ENCODE data around the gene CEP72. TPM values are rescaled to one million over a fixed set of nuclear protein-coding genes. Genes with fewer than 3 reads are reported as not detected.

Gene CEP72
- total and polyA plus RNA-seq, 2 of the 13 experiments (the other 11 are each of a cell fraction or from before 2014, with no cell fraction given) = 3.4 to 9.4 TPM

- TF ChIP-seq SATB2 (CRISPR knock-in tag; IDR thresholded peaks at IDR 0.05) = no peak
- TF ChIP-seq SMC3 (IDR thresholded peaks at IDR 0.05; ENCODE audit: low read length) = peak; percentile 6; the same call in 1 of the 2 replicates
- TF ChIP-seq CREB3 (CRISPR knock-in tag; IDR thresholded peaks at IDR 0.05) = no peak
- no peak for TF ChIP-seq ZNF276 (CRISPR knock-in tag; IDR thresholded peaks at IDR 0.05; ENCODE audit: low read depth)
- no peak for TF ChIP-seq SOX5 (CRISPR knock-in tag; IDR thresholded peaks at IDR 0.05; ENCODE audit: borderline replicate concordance)
- no peak for TF ChIP-seq MXD4 (CRISPR knock-in tag; IDR thresholded peaks at IDR 0.05)
- no peak for TF ChIP-seq PHF5A (CRISPR knock-in tag; IDR thresholded peaks at IDR 0.05; ENCODE audit: low read depth, unreplicated experiment)
- no peak for TF ChIP-seq ZNF446 (CRISPR knock-in tag; IDR thresholded peaks at IDR 0.05)
- TF ChIP-seq JARID2 (CRISPR knock-in tag; IDR thresholded peaks at IDR 0.05; ENCODE audit: insufficient replicate concordance) = no peak
- TF ChIP-seq PPARG (CRISPR knock-in tag; conservative IDR thresholded peaks at IDR 0.05) = no peak
- TF ChIP-seq RORA (CRISPR knock-in tag; IDR thresholded peaks at IDR 0.05) = no peak
- no peak for TF ChIP-seq ZNF883 (CRISPR knock-in tag; IDR thresholded peaks at IDR 0.05; ENCODE audit: not compliant biosample characterization)
- no peak for TF ChIP-seq NFIB (CRISPR knock-in tag; IDR thresholded peaks at IDR 0.05; ENCODE audit: borderline replicate concordance)
- TF ChIP-seq, protein P1, sequence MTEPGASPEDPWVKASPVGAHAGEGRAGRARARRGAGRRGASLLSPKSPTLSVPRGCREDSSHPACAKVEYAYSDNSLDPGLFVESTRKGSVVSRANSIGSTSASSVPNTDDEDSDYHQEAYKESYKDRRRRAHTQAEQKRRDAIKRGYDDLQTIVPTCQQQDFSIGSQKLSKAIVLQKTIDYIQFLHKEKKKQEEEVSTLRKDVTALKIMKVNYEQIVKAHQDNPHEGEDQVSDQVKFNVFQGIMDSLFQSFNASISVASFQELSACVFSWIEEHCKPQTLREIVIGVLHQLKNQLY (CRISPR knock-in tag; IDR thresholded peaks at IDR 0.05) = no peak
- TF ChIP-seq ZNF740 (CRISPR knock-in tag; IDR thresholded peaks at IDR 0.05) = no peak
- TF ChIP-seq PAX8 (CRISPR knock-in tag; IDR thresholded peaks at IDR 0.05; ENCODE audit: borderline replicate concordance) = no peak
- TF ChIP-seq ZBTB20 (CRISPR knock-in tag; IDR thresholded peaks at IDR 0.05; ENCODE audit: borderline replicate concordance, low read depth) = no peak
- peak; percentile 53 for TF ChIP-seq XRCC5 (optimal IDR thresholded peaks at IDR 0.05; ENCODE audit: low read length)
- TF ChIP-seq, protein P2, sequence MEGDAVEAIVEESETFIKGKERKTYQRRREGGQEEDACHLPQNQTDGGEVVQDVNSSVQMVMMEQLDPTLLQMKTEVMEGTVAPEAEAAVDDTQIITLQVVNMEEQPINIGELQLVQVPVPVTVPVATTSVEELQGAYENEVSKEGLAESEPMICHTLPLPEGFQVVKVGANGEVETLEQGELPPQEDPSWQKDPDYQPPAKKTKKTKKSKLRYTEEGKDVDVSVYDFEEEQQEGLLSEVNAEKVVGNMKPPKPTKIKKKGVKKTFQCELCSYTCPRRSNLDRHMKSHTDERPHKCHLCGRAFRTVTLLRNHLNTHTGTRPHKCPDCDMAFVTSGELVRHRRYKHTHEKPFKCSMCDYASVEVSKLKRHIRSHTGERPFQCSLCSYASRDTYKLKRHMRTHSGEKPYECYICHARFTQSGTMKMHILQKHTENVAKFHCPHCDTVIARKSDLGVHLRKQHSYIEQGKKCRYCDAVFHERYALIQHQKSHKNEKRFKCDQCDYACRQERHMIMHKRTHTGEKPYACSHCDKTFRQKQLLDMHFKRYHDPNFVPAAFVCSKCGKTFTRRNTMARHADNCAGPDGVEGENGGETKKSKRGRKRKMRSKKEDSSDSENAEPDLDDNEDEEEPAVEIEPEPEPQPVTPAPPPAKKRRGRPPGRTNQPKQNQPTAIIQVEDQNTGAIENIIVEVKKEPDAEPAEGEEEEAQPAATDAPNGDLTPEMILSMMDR (CRISPR knock-in tag; IDR thresholded peaks at IDR 0.05) = peak; percentile 85
- TF ChIP-seq FLYWCH1 (CRISPR knock-in tag; IDR thresholded peaks at IDR 0.05) = no peak
- no peak for TF ChIP-seq ZNF792 (CRISPR knock-in tag; IDR thresholded peaks at IDR 0.05)
- no peak for TF ChIP-seq FOXM1 (CRISPR knock-in tag; IDR thresholded peaks at IDR 0.05)
- no peak for TF ChIP-seq ZNF382 (CRISPR knock-in tag; IDR thresholded peaks at IDR 0.05; ENCODE audit: borderline replicate concordance)
- TF ChIP-seq ZNF543 (CRISPR knock-in tag; IDR thresholded peaks at IDR 0.05) = no peak
- no peak for TF ChIP-seq RFXANK (CRISPR knock-in tag; IDR thresholded peaks at IDR 0.05)
Observed at GRCh38 chr5:669111-669841, 57.1 kb downstream of the CEP72 start (continued).

All from HepG2 (cell line).